Sigmoid colon (tissue), 7 donors: ENCODE data around the gene ASF1B. TPM values are rescaled to one million over a fixed set of nuclear protein-coding genes. Genes with fewer than 3 reads are reported as not detected.

Source experiments
- DNase-seq: peaks from one replicate; pipeline ENCODE4 v3.0.0-alpha.2; 2019
- H3K27ac ChIP-seq, 4 donors: fragments of 200-600 bp; sonication (generic); one replicate each; pipeline ENCODE4 v1.5.1; 2016 to 2019; ENCODE audit warnings: mild to moderate bottlenecking in 1 of 4
- H3K27me3 ChIP-seq, 3 donors: fragments of 200-600 bp; sonication (generic); one replicate each; pipeline ENCODE4 v1.5.1; 2019; ENCODE audit warnings: mild to moderate bottlenecking in 1 of 3
- H3K36me3 ChIP-seq, 4 donors: fragments of 200-600 bp; sonication (generic); one replicate each; pipeline ENCODE4 v1.5.1; 2016 to 2019
- H3K4me1 ChIP-seq, 4 donors: fragments of 200-600 bp; sonication (generic); one replicate each; pipeline ENCODE4 v1.5.1; 2017 to 2019
- H3K4me3 ChIP-seq, 4 donors: fragments of 200-600 bp; sonication (generic); one replicate each; pipeline ENCODE4 v1.5.1; 2017 to 2019; ENCODE audit warnings: mild to moderate bottlenecking in 2 of 4, moderate library complexity in 1 of 4
- H3K9me3 ChIP-seq, 4 donors: fragments of 200-600 bp in 3 of 4; sonication (generic) in 3 of 4; one replicate each; pipeline versions ENCODE4 v1.5.1 to v1.6.1; 2013 to 2019
- CTCF ChIP-seq, 4 experiments: fragments of 450-650 bp in 3 of 4; fragments of 200-600 bp in 1 of 4; IDR thresholded peaks; one replicate each; pipeline ENCODE4 v1.5.1; 2016 to 2019; ENCODE audit warnings: antibody characterized with exemption in 4 of 4, mild to moderate bottlenecking in 3 of 4, moderate library complexity in 2 of 4
- EP300 ChIP-seq, 4 donors: sonication (generic); formaldehyde crosslinking; IDR thresholded peaks; one replicate each; pipeline ENCODE4 v1.6.1; 2017; ENCODE audit warnings: antibody characterized with exemption in 4 of 4
- POLR2A ChIP-seq, 2 donors: fragments of 450-650 bp; IDR thresholded peaks; one replicate each; pipeline ENCODE4 v1.6.1; 2016; ENCODE audit warnings: antibody characterized with exemption in 2 of 2, mild to moderate bottlenecking in 2 of 2, moderate library complexity in 2 of 2
- POLR2AphosphoS5 ChIP-seq, 4 donors: sonication (generic); formaldehyde crosslinking; IDR thresholded peaks; one replicate each; pipeline ENCODE4 v1.6.1; 2017; ENCODE audit warnings: antibody characterized with exemption in 4 of 4
- WGBS, 2 donors: extraction: QIAGEN DNeasy Blood & Tissue Kit; methylation state at CpG; one replicate each; pipeline ENCODE4 v1.1.7; 2013; 5-methylcytosine and 5-hydroxymethylcytosine counted together
- intact Hi-C: fragments of 100-400 bp; cut with DNase I; formaldehyde crosslinking; loops from one replicate; pipeline ENCODE4 v1.15.1; 2023
- polyA plus RNA-seq, 3 donors: library from polyadenylated mRNA; stranded (reverse); fragments of 200-250 nt; gene quantifications; one replicate each; pipeline ENCODE4 v1.2.3, GENCODE V29; 2013
- total RNA-seq, 4 donors: library from RNA; depleted of rRNA; stranded (reverse); fragments of >200 nt; gene quantifications; one replicate each; pipeline ENCODE4 v1.1.0, GENCODE V29; 2016
- donor health status: healthy with polysubstance abuse.
- donor health status: Bipolar disorder and iron deficiency.
- donor health status: healthy.

Gene ASF1B
- total and polyA plus RNA-seq, 7 donors = 1.1 to 26.9 (median 2.8) TPM; not detected in 1

- H3K36me3 ChIP-seq = peaks cover 14 to 56% (median 22%) of the 10 kb centered on the region in 4 donors
- peaks cover 0 to 6% (median 0%) of the 10 kb centered on the region in 4 donors for H3K4me1 ChIP-seq
- no peak overlapping the region for H3K4me3 ChIP-seq
- 94 to 95% methylated on average over 12 of the region's 12 CpGs for WGBS, 2 donors
- intact Hi-C loops = no loop called here
- H3K9me3 ChIP-seq = no peaks in the 10 kb centered on the region
- DNase-seq = no peak
- no peak for TF ChIP-seq POLR2A (IDR thresholded peaks at IDR 0.05)
- no peak for TF ChIP-seq EP300 (IDR thresholded peaks at IDR 0.05)
- TF ChIP-seq CTCF (IDR thresholded peaks at IDR 0.05) = no peak
- TF ChIP-seq POLR2AphosphoS5 (IDR thresholded peaks at IDR 0.05) = no peak
- no peak overlapping the region for H3K27ac ChIP-seq
- no peaks in the 10 kb centered on the region for H3K27me3 ChIP-seq
These were observed 32.6 kb upstream of the ASF1B start for GRCh38 chr19:14168993-14169392.

GRCh38 chr19:14168259-14168972 is 32.0 kb upstream of the ASF1B start:
- intact Hi-C loops = no loop called here
- H3K9me3 ChIP-seq = no peaks in the 10 kb centered on the region
- TF ChIP-seq POLR2A (IDR thresholded peaks at IDR 0.05) (no peak), EP300 (IDR thresholded peaks at IDR 0.05) (no peak), CTCF (IDR thresholded peaks at IDR 0.05) (no peak), POLR2AphosphoS5 (IDR thresholded peaks at IDR 0.05) (no peak)
- H3K27me3 ChIP-seq = no peaks in the 10 kb centered on the region
- peaks cover 14 to 51% (median 22%) of the 10 kb centered on the region in 4 donors for H3K36me3 ChIP-seq
- DNase-seq = no peak
- no peak overlapping the region for H3K4me3 ChIP-seq
- no peak overlapping the region for H3K27ac ChIP-seq
- WGBS, 2 donors = 84 to 88% methylated on average over 19 of the region's 19 CpGs
- H3K4me1 ChIP-seq = peaks cover 0 to 6% (median 0%) of the 10 kb centered on the region in 4 donors

- intact Hi-C loops = no loop called here
- Histone ChIP-seq H3K4me3 (no peak overlapping the region), H3K27me3 (no peaks in the 10 kb centered on the region), H3K4me1 (peaks cover 0 to 6% (median 0%) of the 10 kb centered on the region in 4 donors), H3K27ac (peak overlapping the region in 2 of 4 donors; percentile 2 to 14), H3K36me3 (peaks cover 14 to 48% (median 24%) of the 10 kb centered on the region in 4 donors), H3K9me3 (no peaks in the 10 kb centered on the region)
- 27 to 47% methylated on average over 18 of the region's 18 CpGs for WGBS, 2 donors
- no peak for TF ChIP-seq EP300 (IDR thresholded peaks at IDR 0.05)
- TF ChIP-seq POLR2AphosphoS5 (IDR thresholded peaks at IDR 0.05) = no peak
- TF ChIP-seq CTCF (IDR thresholded peaks at IDR 0.05) = no peak
- no peak for TF ChIP-seq POLR2A (IDR thresholded peaks at IDR 0.05)
- no peak for DNase-seq
These were observed 31.3 kb upstream of the ASF1B start for GRCh38 chr19:14167576-14168138.

- peaks cover 14 to 48% (median 24%) of the 10 kb centered on the region in 4 donors for H3K36me3 ChIP-seq
- H3K27me3 ChIP-seq = no peaks in the 10 kb centered on the region
- H3K9me3 ChIP-seq = no peaks in the 10 kb centered on the region
- H3K4me3 ChIP-seq = no peak overlapping the region
- DNase-seq = no peak
- H3K4me1 ChIP-seq = peaks cover 0 to 6% (median 0%) of the 10 kb centered on the region in 4 donors
- H3K27ac ChIP-seq = peak overlapping the region in 2 of 4 donors; percentile 2 to 14
- TF ChIP-seq EP300 (IDR thresholded peaks at IDR 0.05) (no peak), POLR2AphosphoS5 (IDR thresholded peaks at IDR 0.05) (no peak), CTCF (IDR thresholded peaks at IDR 0.05) (no peak), POLR2A (IDR thresholded peaks at IDR 0.05) (no peak)
- 41 to 78% methylated on average over 12 of the region's 12 CpGs for WGBS, 2 donors
- intact Hi-C loops = no loop called here
These were observed 30.7 kb upstream of the ASF1B start for GRCh38 chr19:14166999-14167575.
